SK-N-SH (cell line): ENCODE data around the gene GNAZ. TPM values are rescaled to one million over a fixed set of nuclear protein-coding genes. Genes with fewer than 3 reads are reported as not detected.

Experiments
- CTCF ChIA-PET: fragments of 300-600, 350-600 bp; formaldehyde crosslinking; extraction: SDS; loops from one replicate; lab custom pipeline; 2021; lab: Yijun Ruan, JAX
- POLR2A ChIA-PET: fragments of 350-600 bp; sonication (Branson Sonifier 250); formaldehyde crosslinking; extraction: SDS; loops from one replicate; lab custom pipeline; 2020; ENCODE audit warnings: antibody characterized with exemption, inconsistent platforms; lab: Yijun Ruan, JAX
- DNase-seq: peaks from one replicate; pipeline ENCODE4 v3.0.0; 2012
- H2AFZ ChIP-seq: fragments of 200-600 bp; sonication (generic); 2 replicates; pipeline ENCODE4 v1.8.1; 2016; ENCODE audit warnings: antibody characterized with exemption, mild to moderate bottlenecking, low read depth
- H3F3A ChIP-seq: fragments of 200-600 bp; sonication (generic); replicated peaks from 2 replicates; pipeline ENCODE3; 2016; ENCODE audit warnings: antibody characterized with exemption, mild to moderate bottlenecking; ENCODE audit not compliant: insufficient read depth
- H3K27ac ChIP-seq, 2 experiments: fragments of 200-500 bp in 1 of 2; fragments of 200-600 bp in 1 of 2; sonication (Bioruptor generic) in 1 of 2; sonication (generic), shearing (Covaris generic) in 1 of 2; 2 replicates each; pipeline versions ENCODE4 v1.5.1 to v1.6.1; 2014 to 2016; ENCODE audit warnings: low read depth in 2 of 2, inconsistent platforms in 1 of 2, low read length in 1 of 2, mild to moderate bottlenecking in 1 of 2, mixed read lengths in 1 of 2
- H3K27me3 ChIP-seq: fragments of 200-600 bp; sonication (generic), shearing (Covaris generic); 2 replicates; pipeline ENCODE4 v1.6.1; 2016; ENCODE audit warnings: mixed run types; ENCODE audit not compliant: insufficient read depth
- H3K36me3 ChIP-seq, 2 experiments: fragments of 200-500 bp in 1 of 2; fragments of 200-600 bp in 1 of 2; sonication (Bioruptor generic) in 1 of 2; sonication (generic) in 1 of 2; replicated peaks in 1 of 2; 2 replicates each; pipeline versions ENCODE3 to v1.5.1; 2014 to 2016; ENCODE audit warnings: low read length in 1 of 2, mild to moderate bottlenecking in 1 of 2; ENCODE audit not compliant: insufficient read depth in 2 of 2, control insufficient read depth in 1 of 2
- H3K4me1 ChIP-seq, 2 experiments: fragments of 200-500 bp in 1 of 2; fragments of 200-600 bp in 1 of 2; sonication (Bioruptor generic) in 1 of 2; sonication (generic), shearing (Covaris generic) in 1 of 2; 2 replicates each; pipeline versions ENCODE4 v1.5.1 to v1.6.1; 2014 to 2016; ENCODE audit warnings: low read depth in 1 of 2, low read length in 1 of 2, mixed run types in 1 of 2; ENCODE audit not compliant: insufficient read depth in 2 of 2, control insufficient read depth in 1 of 2
- H3K4me2 ChIP-seq: fragments of 200-600 bp; sonication (generic), shearing (Covaris generic); 2 replicates; pipeline ENCODE4 v1.6.1; 2017; ENCODE audit warnings: mixed run types
- H3K4me3 ChIP-seq, 2 experiments: fragments of 200-500 bp in 1 of 2; fragments of 200-600 bp in 1 of 2; sonication (Bioruptor generic) in 1 of 2; sonication (generic), shearing (Covaris generic) in 1 of 2; 2 replicates each; pipeline versions ENCODE4 v1.5.1 to v1.8.1; 2014 to 2016; ENCODE audit warnings: low read depth in 2 of 2, inconsistent platforms in 1 of 2, low read length in 1 of 2, mild to moderate bottlenecking in 1 of 2, mixed read lengths in 1 of 2, moderate library complexity in 1 of 2
- H3K79me2 ChIP-seq: fragments of 200-600 bp; sonication (generic); 2 replicates; pipeline ENCODE4 v1.8.1; 2017; ENCODE audit warnings: mild to moderate bottlenecking; ENCODE audit not compliant: insufficient read depth
- H3K9ac ChIP-seq: fragments of 200-600 bp; sonication (generic); 2 replicates; pipeline ENCODE4 v1.6.1; 2017; ENCODE audit warnings: mixed run types
- H3K9me2 ChIP-seq: fragments of 200-600 bp; sonication (generic); 2 replicates; pipeline ENCODE4 v1.6.1; 2017; ENCODE audit warnings: mixed run types
- H3K9me3 ChIP-seq: fragments of 200-600 bp; sonication (generic); 2 replicates; pipeline ENCODE4 v1.6.1; 2017; ENCODE audit warnings: mixed run types, mild to moderate bottlenecking, moderate library complexity
- H4K20me1 ChIP-seq: fragments of 200-600 bp; sonication (generic); 2 replicates; pipeline ENCODE4 v1.6.1; 2017; ENCODE audit warnings: mild to moderate bottlenecking, mixed run types; ENCODE audit not compliant: insufficient read depth
- EP300 ChIP-seq, 2 experiments: IDR thresholded peaks; 2 replicates each; pipeline versions ENCODE4 v1.4.0 to v1.6.1; 2012; ENCODE audit warnings: borderline replicate concordance in 1 of 2, low read depth in 1 of 2, low read length in 1 of 2
- EZH2phosphoT487 ChIP-seq: fragments of 200-600 bp; sonication (generic); IDR thresholded peaks from 2 replicates; pipeline ENCODE4 v1.6.1; 2017; ENCODE audit warnings: low read depth, mixed run types, mild to moderate bottlenecking, antibody characterized with exemption, moderate library complexity, borderline replicate concordance
- FOXJ3 ChIP-seq: sonication (generic); formaldehyde crosslinking; IDR thresholded peaks from 2 replicates; pipeline ENCODE4 v1.5.1; 2020; ENCODE audit warnings: mild to moderate bottlenecking, missing genetic modification reagents
- FOXM1 ChIP-seq: IDR thresholded peaks from 2 replicates; pipeline ENCODE4 v1.4.0; 2012; ENCODE audit warnings: low read depth, mild to moderate bottlenecking
- GABPA ChIP-seq: IDR thresholded peaks from 2 replicates; pipeline ENCODE4 v1.4.0; 2012; ENCODE audit warnings: low read depth, mild to moderate bottlenecking
- IRF3 ChIP-seq: fragments of 150-350 bp; IDR thresholded peaks from 2 replicates; pipeline ENCODE4 v1.6.1; 2016; ENCODE audit warnings: mild to moderate bottlenecking, low read depth, low read length
- MAX ChIP-seq: IDR thresholded peaks from 2 replicates; pipeline ENCODE4 v1.4.0; 2012; ENCODE audit warnings: low read depth
- MEF2A ChIP-seq: IDR thresholded peaks from 2 replicates; pipeline ENCODE4 v1.4.0; 2012; ENCODE audit warnings: low read depth, borderline replicate concordance
- NRF1 ChIP-seq: IDR thresholded peaks from 2 replicates; pipeline ENCODE4 v1.6.1; 2012; ENCODE audit warnings: low read depth, mild to moderate bottlenecking, low read length
- RAD21 ChIP-seq: IDR thresholded peaks from 2 replicates; pipeline ENCODE4 v1.6.1; 2012; ENCODE audit warnings: mild to moderate bottlenecking, low read length
- RFX5 ChIP-seq: IDR thresholded peaks from 2 replicates; pipeline ENCODE4 v1.6.1; 2012; ENCODE audit warnings: mild to moderate bottlenecking, improper control_type of control experiment, low read length
- RXRA ChIP-seq: IDR thresholded peaks from 2 replicates; pipeline ENCODE4 v1.4.0; 2012; ENCODE audit warnings: low read depth, mild to moderate bottlenecking, borderline replicate concordance
- TAF1 ChIP-seq: IDR thresholded peaks from 2 replicates; pipeline ENCODE4 v1.6.1; 2012; ENCODE audit warnings: low read depth, mild to moderate bottlenecking, low read length, moderate library complexity, borderline replicate concordance
- TCF12 ChIP-seq: IDR thresholded peaks from 2 replicates; pipeline ENCODE4 v1.4.0; 2012
- TEAD4 ChIP-seq: IDR thresholded peaks from 2 replicates; pipeline ENCODE4 v1.4.0; 2012; ENCODE audit warnings: mild to moderate bottlenecking, borderline replicate concordance; ENCODE audit not compliant: insufficient read depth
- ZBTB33 ChIP-seq: IDR thresholded peaks from 2 replicates; pipeline ENCODE4 v1.4.0; 2012; ENCODE audit warnings: low read depth, borderline replicate concordance
- WGBS: methylation state at CpG from one replicate; pipeline ENCODE4 v1.1.6; 2017; ENCODE audit warnings: low lambda C conversion rate; 5-methylcytosine and 5-hydroxymethylcytosine counted together
- polyA plus RNA-seq, 3 experiments: library from polyadenylated mRNA; depleted of rRNA; stranded (reverse); fragments of >200 nt; gene quantifications; 2 replicates each; pipeline ENCODE4 v1.2.3, GENCODE V29; 2012
- TF ChIP-seq, protein P1 (sequence below): fragments of 150-350 bp; IDR thresholded peaks from 2 replicates; pipeline ENCODE4 v1.6.1; 2017; ENCODE audit warnings: antibody characterized with exemption, low read length, low read depth, borderline replicate concordance

The GNAZ gene
- polyA plus RNA-seq, 1 of the 3 experiments (the other 2 are of a cell fraction), result 6.5 TPM

- no peaks in the 10 kb centered on the region for H3F3A ChIP-seq
- TF ChIP-seq EZH2phosphoT487, result no peak
- no peaks in the 10 kb centered on the region for H3K9me3 ChIP-seq
- peaks cover 0 to 17% of the 10 kb centered on the region in 2 experiments for H3K36me3 ChIP-seq
- H3K9ac ChIP-seq, result no peak overlapping the region
- no peak overlapping the region for H3K4me3 ChIP-seq
- H4K20me1 ChIP-seq, result no peaks in the 10 kb centered on the region
- H3K27ac ChIP-seq, result no peak overlapping the region
- WGBS, result 89% methylated on average over 10 of the region's 19 CpGs
- H3K79me2 ChIP-seq, result no peaks in the 10 kb centered on the region
- ChIA-PET POLR2A (no interaction called here), CTCF (interaction anchor here (0.6 to 2.8 kb wide), 10 partner anchors 20 to 576 kb away, joined by 3 to 9 read pairs (median 3); no protein-coding TSS in a partner anchor)
- H3K4me2 ChIP-seq, result no peak overlapping the region
- no peak for DNase-seq
- H2AFZ ChIP-seq, result no peak overlapping the region
- H3K4me1 ChIP-seq, result no peaks in the 10 kb centered on the region; a peak in 1 of 4 replicates
- no peaks in the 10 kb centered on the region for H3K27me3 ChIP-seq
- H3K9me2 ChIP-seq, result no peaks in the 10 kb centered on the region
Observed at GRCh38 chr22:23152238-23153114, 82.2 kb downstream of the GNAZ start.

DNA sequence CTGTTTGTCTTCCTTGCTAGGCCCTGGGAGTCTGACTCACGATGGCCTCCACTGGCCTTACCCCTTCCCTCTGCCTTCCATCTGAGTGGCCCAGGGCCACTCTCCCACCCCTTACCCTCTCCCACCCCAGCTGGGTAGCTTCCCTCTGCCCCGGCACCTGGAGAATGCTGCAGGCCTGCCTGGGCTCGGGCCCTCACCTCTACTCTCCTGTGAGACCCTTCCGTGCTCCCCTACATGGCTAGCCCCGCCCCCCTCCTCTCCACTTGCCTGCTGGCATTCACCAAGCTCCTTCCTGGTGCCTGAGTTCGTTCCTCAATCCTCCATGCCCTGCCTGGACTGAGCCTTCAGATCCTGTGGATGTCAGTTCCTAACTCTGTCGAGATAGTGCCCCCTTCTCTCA, 83.7 kb downstream of the GNAZ start:
- ChIA-PET CTCF (interaction anchor here (0.8 to 2.8 kb wide), 6 partner anchors 10 to 437 kb away, joined by 3 to 9 read pairs (median 3); no protein-coding TSS in a partner anchor), POLR2A (interaction anchor here (1.5 kb wide), 1 partner anchor 8 kb away, joined by 3 read pairs; the partner anchor contains the start of gene RAB36)
- no peaks in the 10 kb centered on the region for H3K9me2 ChIP-seq
- no peaks in the 10 kb centered on the region for H4K20me1 ChIP-seq
- H3K36me3 ChIP-seq, result peaks cover 0 to 13% of the 10 kb centered on the region in 2 experiments
- no peaks in the 10 kb centered on the region for H3K9me3 ChIP-seq
- H3K27me3 ChIP-seq, result no peaks in the 10 kb centered on the region
- no peak for TF ChIP-seq MEF2A
- TF ChIP-seq GABPA, result no peak
- no peak for TF ChIP-seq FOXM1
- no peak for TF ChIP-seq TEAD4
- no peak for TF ChIP-seq ZBTB33
- no peak for TF ChIP-seq IRF3
- TF ChIP-seq, protein P1, sequence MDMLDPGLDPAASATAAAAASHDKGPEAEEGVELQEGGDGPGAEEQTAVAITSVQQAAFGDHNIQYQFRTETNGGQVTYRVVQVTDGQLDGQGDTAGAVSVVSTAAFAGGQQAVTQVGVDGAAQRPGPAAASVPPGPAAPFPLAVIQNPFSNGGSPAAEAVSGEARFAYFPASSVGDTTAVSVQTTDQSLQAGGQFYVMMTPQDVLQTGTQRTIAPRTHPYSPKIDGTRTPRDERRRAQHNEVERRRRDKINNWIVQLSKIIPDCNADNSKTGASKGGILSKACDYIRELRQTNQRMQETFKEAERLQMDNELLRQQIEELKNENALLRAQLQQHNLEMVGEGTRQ, result no peak
- TF ChIP-seq TAF1, result no peak
- TF ChIP-seq RFX5, result no peak
- TF ChIP-seq EZH2phosphoT487, result no peak
- TF ChIP-seq NRF1, result no peak
- no peak for TF ChIP-seq RXRA
- TF ChIP-seq EP300 (IDR thresholded peaks at IDR 0.05; ENCODE audit: borderline replicate concordance in 1 of 2, low read depth in 1 of 2, low read length in 1 of 2), result no peak
- no peak for TF ChIP-seq MAX
- TF ChIP-seq FOXJ3, result no peak
- TF ChIP-seq RAD21, result no peak
- TF ChIP-seq TCF12, result no peak
- WGBS, result 83% methylated on average over 5 of the region's 7 CpGs
- no peaks in the 10 kb centered on the region for H3F3A ChIP-seq
- no peak overlapping the region for H2AFZ ChIP-seq
- H3K27ac ChIP-seq, result no peak overlapping the region
- no peaks in the 10 kb centered on the region for H3K79me2 ChIP-seq
- no peak overlapping the region for H3K4me2 ChIP-seq
- no peak overlapping the region for H3K9ac ChIP-seq
- DNase-seq, result no peak
- H3K4me3 ChIP-seq, result no peak overlapping the region
- no peaks in the 10 kb centered on the region; a peak in 1 of 4 replicates for H3K4me1 ChIP-seq
